SU-DHL-6 (cell line): Measurements from ENCODE around the gene SDCCAG8.

Experiments used
- H2AFZ ChIP-seq: fragments of 200-600 bp; sonication (generic); 2 replicates; pipeline ENCODE4 v1.6.1; 2014; ENCODE audit warnings: low read depth, mild to moderate bottlenecking, moderate library complexity, mixed read lengths, antibody characterized with exemption, low read length; ENCODE audit not compliant: severe bottlenecking
- H3F3A ChIP-seq: fragments of 200-600 bp; shearing (Covaris generic); 2 replicates; pipeline ENCODE4 v1.6.0; 2016; ENCODE audit warnings: antibody characterized with exemption, mild to moderate bottlenecking; ENCODE audit not compliant: insufficient read depth
- H3K27ac ChIP-seq: fragments of 200-600 bp; sonication (generic); 2 replicates; pipeline ENCODE4 v1.5.1; 2016; ENCODE audit warnings: low read depth, mild to moderate bottlenecking, low read length, moderate library complexity, mixed read lengths
- H3K27me3 ChIP-seq: fragments of 200-600 bp; sonication (generic), shearing (Covaris generic); 2 replicates; pipeline ENCODE4 v1.6.0; 2014; ENCODE audit warnings: mild to moderate bottlenecking, low read length
- H3K36me3 ChIP-seq: fragments of 200-600 bp; sonication (generic); 2 replicates; pipeline ENCODE4 v1.6.1; 2014; ENCODE audit warnings: mild to moderate bottlenecking, low read length, mixed read lengths
- H3K4me2 ChIP-seq: fragments of 300-600, 200-600 bp; shearing (Covaris generic), sonication (generic); 2 replicates; pipeline ENCODE4 v1.6.0; 2014; ENCODE audit warnings: low read length, low read depth, mild to moderate bottlenecking; ENCODE audit not compliant: poor library complexity, severe bottlenecking
- H3K4me3 ChIP-seq: fragments of 200-600 bp; sonication (generic); 2 replicates; pipeline ENCODE4 v1.5.1; 2014; ENCODE audit warnings: antibody characterized with exemption, low read length, mild to moderate bottlenecking, mixed read lengths; ENCODE audit not compliant: insufficient read depth, poor library complexity, severe bottlenecking
- H3K79me2 ChIP-seq: fragments of 200-600 bp; sonication (generic); 2 replicates; pipeline ENCODE4 v1.6.1; 2014; ENCODE audit warnings: mild to moderate bottlenecking, low read length, moderate library complexity; ENCODE audit not compliant: insufficient read depth
- H3K9ac ChIP-seq: fragments of 200-600 bp; sonication (generic); 2 replicates; pipeline ENCODE4 v1.7.0; 2014; ENCODE audit warnings: mild to moderate bottlenecking, low read length
- H3K9me2 ChIP-seq: fragments of 200-600 bp; sonication (generic); replicated peaks from 2 replicates; pipeline ENCODE4 v1.6.1; 2014; ENCODE audit warnings: low read length; ENCODE audit not compliant: insufficient read depth
- H3K9me3 ChIP-seq: fragments of 200-600 bp; sonication (generic); 2 replicates; pipeline ENCODE4 v1.6.1; 2014; ENCODE audit warnings: low read length, mixed read lengths; ENCODE audit not compliant: insufficient read depth
- H4K20me1 ChIP-seq: fragments of 200-600 bp; sonication (generic); 2 replicates; pipeline ENCODE4 v1.6.1; 2014; ENCODE audit warnings: low read depth, mild to moderate bottlenecking, antibody characterized with exemption, low read length, moderate library complexity, mixed read lengths
- EZH2phosphoT487 ChIP-seq: fragments of 200-600 bp; sonication (generic), shearing (Covaris generic); conservative IDR thresholded peaks from 2 replicates; pipeline ENCODE4 v1.6.1; 2018; ENCODE audit warnings: mild to moderate bottlenecking, antibody characterized with exemption, low read length, moderate library complexity, mixed read lengths
- TF ChIP-seq, protein P1 (sequence below): fragments of 200-600 bp; sonication (generic); IDR thresholded peaks from one replicate; pipeline ENCODE4 v1.5.1; 2017; ENCODE audit warnings: antibody characterized with exemption, mild to moderate bottlenecking, low read length, moderate library complexity; ENCODE audit not compliant: insufficient read depth, poor library complexity, severe bottlenecking

SDCCAG8 gene

DNA sequence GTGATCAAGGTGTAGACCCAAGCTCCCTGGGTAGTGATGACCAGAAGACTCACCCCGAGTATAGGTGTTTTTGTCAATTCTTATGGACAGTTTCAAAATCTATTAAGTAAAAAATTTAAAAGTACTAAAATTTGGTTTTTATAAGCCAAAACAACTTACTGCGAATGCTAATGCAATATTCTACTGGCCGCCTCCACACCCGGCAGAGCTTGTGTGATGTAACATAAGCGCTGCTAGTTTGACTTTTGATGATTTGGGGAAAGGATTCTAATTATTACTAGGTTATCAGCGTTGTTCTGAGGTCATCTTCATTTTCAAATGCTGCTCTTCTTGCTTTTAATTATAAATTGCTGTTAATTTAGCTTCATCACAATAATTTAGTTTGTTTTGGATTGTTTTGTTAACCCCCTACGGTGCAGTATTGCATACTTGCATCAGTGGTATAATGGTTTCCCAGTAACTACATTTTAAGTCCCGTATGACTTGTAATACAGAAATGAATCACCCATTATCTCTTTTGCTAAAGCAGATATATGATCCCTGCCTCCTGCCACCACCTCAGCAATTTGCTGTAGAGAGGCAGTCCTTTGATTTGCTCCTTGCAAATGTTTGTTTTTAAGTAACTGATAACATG lies 178.0 kb downstream of the SDCCAG8 start:
- H3K79me2 ChIP-seq: no peaks in the 10 kb centered on the region
- H3K27me3 ChIP-seq: no peaks in the 10 kb centered on the region
- H2AFZ ChIP-seq: no peak overlapping the region
- no peak overlapping the region for H3K4me3 ChIP-seq
- H3K36me3 ChIP-seq: no peaks in the 10 kb centered on the region
- TF ChIP-seq, protein P1, sequence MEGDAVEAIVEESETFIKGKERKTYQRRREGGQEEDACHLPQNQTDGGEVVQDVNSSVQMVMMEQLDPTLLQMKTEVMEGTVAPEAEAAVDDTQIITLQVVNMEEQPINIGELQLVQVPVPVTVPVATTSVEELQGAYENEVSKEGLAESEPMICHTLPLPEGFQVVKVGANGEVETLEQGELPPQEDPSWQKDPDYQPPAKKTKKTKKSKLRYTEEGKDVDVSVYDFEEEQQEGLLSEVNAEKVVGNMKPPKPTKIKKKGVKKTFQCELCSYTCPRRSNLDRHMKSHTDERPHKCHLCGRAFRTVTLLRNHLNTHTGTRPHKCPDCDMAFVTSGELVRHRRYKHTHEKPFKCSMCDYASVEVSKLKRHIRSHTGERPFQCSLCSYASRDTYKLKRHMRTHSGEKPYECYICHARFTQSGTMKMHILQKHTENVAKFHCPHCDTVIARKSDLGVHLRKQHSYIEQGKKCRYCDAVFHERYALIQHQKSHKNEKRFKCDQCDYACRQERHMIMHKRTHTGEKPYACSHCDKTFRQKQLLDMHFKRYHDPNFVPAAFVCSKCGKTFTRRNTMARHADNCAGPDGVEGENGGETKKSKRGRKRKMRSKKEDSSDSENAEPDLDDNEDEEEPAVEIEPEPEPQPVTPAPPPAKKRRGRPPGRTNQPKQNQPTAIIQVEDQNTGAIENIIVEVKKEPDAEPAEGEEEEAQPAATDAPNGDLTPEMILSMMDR: no peak
- TF ChIP-seq EZH2phosphoT487: no peak
- no peak overlapping the region for H3K4me2 ChIP-seq
- H3K9me3 ChIP-seq: no peaks in the 10 kb centered on the region
- no peaks in the 10 kb centered on the region for H3K9me2 ChIP-seq
- no peak overlapping the region for H3K9ac ChIP-seq
- no peak overlapping the region for H3K27ac ChIP-seq
- no peaks in the 10 kb centered on the region; the same call in 1 of the 2 replicates for H3F3A ChIP-seq
- no peaks in the 10 kb centered on the region for H4K20me1 ChIP-seq

DNA sequence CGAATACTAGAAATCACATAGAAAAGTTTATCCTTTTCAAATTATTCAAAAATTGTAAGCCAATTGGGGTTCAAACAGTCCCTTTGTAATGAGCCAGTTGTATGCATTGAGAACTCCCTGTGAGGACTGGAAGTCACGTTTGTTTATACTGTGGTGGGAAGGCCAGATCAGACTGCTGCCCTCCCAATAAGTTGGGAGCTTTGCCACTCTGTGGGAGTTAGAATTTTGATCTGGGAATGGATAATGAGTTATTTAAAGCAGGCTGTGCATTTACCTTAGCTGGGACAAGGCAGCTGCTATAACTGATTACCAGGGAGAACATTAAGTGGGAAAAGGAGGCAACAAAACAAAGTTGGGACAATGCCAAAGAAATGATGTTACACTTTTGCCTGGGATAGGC lies 178.8 kb downstream of the SDCCAG8 start:
- Histone ChIP-seq H3K4me3 (no peak overlapping the region), H3K36me3 (no peaks in the 10 kb centered on the region), H3F3A (no peaks in the 10 kb centered on the region; the same call in 1 of the 2 replicates), H3K4me2 (no peak overlapping the region), H3K79me2 (no peaks in the 10 kb centered on the region), H3K9me2 (no peaks in the 10 kb centered on the region), H3K9me3 (no peaks in the 10 kb centered on the region), H4K20me1 (no peaks in the 10 kb centered on the region), H3K27ac (no peak overlapping the region), H3K27me3 (no peaks in the 10 kb centered on the region), H3K9ac (no peak overlapping the region), H2AFZ (no peak overlapping the region)
- TF ChIP-seq EZH2phosphoT487: no peak
- TF ChIP-seq, protein P1: no peak

DNA sequence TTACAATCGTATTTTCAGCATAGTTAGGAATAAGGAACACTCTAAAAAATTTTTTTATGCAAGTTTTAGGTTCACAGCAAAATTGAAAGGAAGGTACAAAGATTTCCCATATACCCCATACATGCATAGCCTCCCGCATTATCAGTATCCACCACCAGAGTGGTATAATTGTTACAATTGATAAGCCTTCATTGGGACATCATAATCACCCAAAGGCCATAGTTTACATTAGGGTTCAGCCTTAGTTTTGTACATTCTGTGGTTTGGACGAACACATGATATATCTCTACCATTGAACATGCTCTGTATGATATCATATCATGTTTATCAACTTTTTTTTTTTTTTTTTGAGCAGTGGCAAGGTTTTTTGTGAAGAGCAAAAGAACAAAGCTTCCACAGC lies 180.0 kb downstream of the SDCCAG8 start:
- Histone ChIP-seq H3K27ac (no peak overlapping the region), H3K9ac (no peak overlapping the region), H3K27me3 (no peaks in the 10 kb centered on the region), H3K4me2 (no peak overlapping the region), H3F3A (no peaks in the 10 kb centered on the region; the same call in 1 of the 2 replicates), H3K79me2 (no peaks in the 10 kb centered on the region), H2AFZ (no peak overlapping the region), H3K4me3 (no peak overlapping the region), H3K9me3 (no peaks in the 10 kb centered on the region), H3K36me3 (no peaks in the 10 kb centered on the region), H4K20me1 (no peaks in the 10 kb centered on the region), H3K9me2 (no peaks in the 10 kb centered on the region)
- TF ChIP-seq EZH2phosphoT487: no peak
- TF ChIP-seq, protein P1: no peak
